Pancreas (tissue), 10 donors: ENCODE measurements around the gene FANCC. TPM values are rescaled to one million over a fixed set of nuclear protein-coding genes. Genes with fewer than 3 reads are reported as not detected.
"Not testable (repeated sequence)": the region's sequence is repeated elsewhere in the genome, so short reads cannot be mapped to it uniquely, and the experiment has no call there.

ENCODE experiments used
- ATAC-seq, 4 donors: fragments of 200-7000 bp; cut with Tn5 transposase; one replicate each; pipeline versions ENCODE4 v1.8.0 to v1.9.1; 2020; ENCODE audit warnings: mild to moderate bottlenecking in 4 of 4, moderate library complexity in 4 of 4
- DNase-seq, 6 donors: peaks; one replicate each; pipeline ENCODE4 v3.0.0-alpha.2; 2020
- FAIRE-seq: peaks from 2 replicates; lab custom pipeline; 2012; peaks lifted over from hg19 to GRCh38; lab: Jason Lieb, UNC
- H3K27ac ChIP-seq, 4 donors: fragments of 200-600 bp; sonication (generic); 1 replicate in 3 of 4; 2 replicates in 1 of 4; pipeline versions ENCODE4 v1.5.0 to v1.8.0; 2020
- H3K27me3 ChIP-seq, 4 donors: fragments of 200-600 bp; one replicate each; pipeline ENCODE4 v1.8.0; 2021
- H3K36me3 ChIP-seq, 3 donors: fragments of 200-600 bp; sonication (generic) in 1 of 3; one replicate each; pipeline versions ENCODE4 v1.5.0 to v1.8.0; 2020 to 2021
- H3K4me1 ChIP-seq, 3 donors: fragments of 200-600 bp; one replicate each; pipeline ENCODE4 v1.8.0; 2021
- H3K4me3 ChIP-seq, 4 donors: fragments of 200-600 bp; sonication (generic) in 2 of 4; one replicate each; pipeline versions ENCODE4 v1.5.0 to v1.8.0; 2020 to 2021
- H3K9me3 ChIP-seq, 4 donors: fragments of 200-600 bp; one replicate each; pipeline ENCODE4 v1.8.0; 2021
- WGBS, 2 donors: extraction: QIAGEN DNeasy Blood & Tissue Kit; methylation state at CpG; one replicate each; pipeline ENCODE4 v1.1.7; 2013; 5-methylcytosine and 5-hydroxymethylcytosine counted together
- intact Hi-C, 3 donors: fragments of 100-400 bp; cut with DNase I; formaldehyde crosslinking; loops; one replicate each; pipeline versions ENCODE4 v1.11.1 to v1.14.2; 2022
- polyA plus RNA-seq, 2 donors: library from polyadenylated mRNA; stranded (reverse); fragments of 200-250 nt; gene quantifications; one replicate each; pipeline ENCODE4 v1.2.3, GENCODE V29; 2013
- total RNA-seq, 6 donors: library from RNA; stranded (reverse); fragmentation: NEBNext Ultra II Directional in 4 of 6; extraction: Animal tissue kit (Norgen Biotek cat#: 25700) in 4 of 6; gene quantifications; one replicate each; pipeline versions ENCODE4 v1.2.1 to v1.2.4, GENCODE V29; 2021 to 2023
- TF ChIP-seq, protein P1 (sequence below), 4 donors: fragments of 200-600 bp; sonication (generic) in 3 of 4; IDR thresholded peaks; one replicate each; pipeline versions ENCODE4 v1.5.0 to v1.8.0; 2021; ENCODE audit warnings: antibody characterized with exemption in 4 of 4
- donor health status: healthy with polysubstance abuse.
- donor health status: DM: no; HTN: no; CAD: no; lungs with moderate emphysema.
- donor health status: DM: no; HTN: no; CAD: no.
- donor health status: control.
- donor health status: control.
- donor health status: Bipolar disorder and iron deficiency.
- donor health status: DM: yes; HTN: yes; CAD: no.
- donor health status: DM: no; HTN: no; CAD: no.
- donor health status: DM: no; HTN: no; CAD: no.
- donor health status: DM: yes; HTN: yes; CAD: no.

The FANCC gene
- total and polyA plus RNA-seq, 8 donors = 3.8 to 9.9 (median 4.6) TPM

DNA sequence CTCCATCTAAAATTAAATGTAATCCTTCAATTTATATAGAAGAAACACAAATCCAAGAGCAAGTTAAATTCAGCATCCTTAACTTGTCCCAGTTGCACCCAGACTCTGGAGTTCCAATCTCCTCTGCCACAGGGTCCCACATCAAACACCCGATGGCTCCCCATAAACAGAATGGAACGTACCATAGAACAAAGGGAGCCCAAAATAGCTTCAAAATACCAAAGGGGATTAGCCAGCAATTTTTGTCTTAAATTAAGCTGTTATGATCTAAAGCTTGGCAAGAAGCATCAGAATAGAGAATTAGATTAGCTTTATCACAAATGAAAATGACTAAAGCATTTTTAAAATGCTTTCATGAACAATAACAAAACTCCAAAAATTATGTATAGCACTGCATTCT is 112.8 kb downstream of the FANCC start:
- TF ChIP-seq, protein P1, sequence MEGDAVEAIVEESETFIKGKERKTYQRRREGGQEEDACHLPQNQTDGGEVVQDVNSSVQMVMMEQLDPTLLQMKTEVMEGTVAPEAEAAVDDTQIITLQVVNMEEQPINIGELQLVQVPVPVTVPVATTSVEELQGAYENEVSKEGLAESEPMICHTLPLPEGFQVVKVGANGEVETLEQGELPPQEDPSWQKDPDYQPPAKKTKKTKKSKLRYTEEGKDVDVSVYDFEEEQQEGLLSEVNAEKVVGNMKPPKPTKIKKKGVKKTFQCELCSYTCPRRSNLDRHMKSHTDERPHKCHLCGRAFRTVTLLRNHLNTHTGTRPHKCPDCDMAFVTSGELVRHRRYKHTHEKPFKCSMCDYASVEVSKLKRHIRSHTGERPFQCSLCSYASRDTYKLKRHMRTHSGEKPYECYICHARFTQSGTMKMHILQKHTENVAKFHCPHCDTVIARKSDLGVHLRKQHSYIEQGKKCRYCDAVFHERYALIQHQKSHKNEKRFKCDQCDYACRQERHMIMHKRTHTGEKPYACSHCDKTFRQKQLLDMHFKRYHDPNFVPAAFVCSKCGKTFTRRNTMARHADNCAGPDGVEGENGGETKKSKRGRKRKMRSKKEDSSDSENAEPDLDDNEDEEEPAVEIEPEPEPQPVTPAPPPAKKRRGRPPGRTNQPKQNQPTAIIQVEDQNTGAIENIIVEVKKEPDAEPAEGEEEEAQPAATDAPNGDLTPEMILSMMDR (IDR thresholded peaks at IDR 0.05) = no peak
- Histone ChIP-seq H3K4me3 (no peak overlapping the region), H3K4me1 (no peaks in the 10 kb centered on the region), H3K27me3 (no peaks in the 10 kb centered on the region), H3K27ac (no peak overlapping the region), H3K36me3 (no peaks in the 10 kb centered on the region), H3K9me3 (no peaks in the 10 kb centered on the region)
- FAIRE-seq = no peak
- 94% methylated on average over 2 of the region's 2 CpGs for WGBS, 2 donors
- DNase-seq = no peak
- intact Hi-C loops = no loop called here
- ATAC-seq = no peak

DNA sequence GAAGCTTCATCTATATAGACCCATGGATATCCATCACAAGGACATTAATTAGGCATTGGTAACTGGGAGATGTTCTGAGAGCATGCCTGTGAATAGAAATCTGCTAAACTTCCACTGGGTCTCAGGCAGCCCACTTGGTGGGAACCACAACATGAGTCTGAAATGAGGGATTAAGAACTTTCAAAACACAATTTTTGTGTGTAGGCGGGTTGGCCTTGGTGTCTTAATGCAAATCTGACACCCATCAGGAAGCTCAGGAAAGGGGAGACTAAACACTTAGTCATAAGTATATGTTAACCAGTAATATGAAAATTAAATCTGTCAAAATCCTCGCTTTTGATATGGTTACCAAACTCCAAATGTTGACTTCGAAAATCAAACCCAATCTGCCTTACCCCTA is 113.2 kb downstream of the FANCC start:
- ATAC-seq = no peak
- H3K36me3 ChIP-seq = no peaks in the 10 kb centered on the region
- no peak overlapping the region for H3K4me3 ChIP-seq
- no peaks in the 10 kb centered on the region for H3K27me3 ChIP-seq
- H3K4me1 ChIP-seq = no peaks in the 10 kb centered on the region
- intact Hi-C loops = no loop called here
- no peak for FAIRE-seq
- no peak overlapping the region for H3K27ac ChIP-seq
- 93 to 99% methylated on average over 3 of the region's 3 CpGs for WGBS, 2 donors
- TF ChIP-seq, protein P1 (IDR thresholded peaks at IDR 0.05) = no peak
- DNase-seq = no peak
- no peaks in the 10 kb centered on the region for H3K9me3 ChIP-seq

DNA sequence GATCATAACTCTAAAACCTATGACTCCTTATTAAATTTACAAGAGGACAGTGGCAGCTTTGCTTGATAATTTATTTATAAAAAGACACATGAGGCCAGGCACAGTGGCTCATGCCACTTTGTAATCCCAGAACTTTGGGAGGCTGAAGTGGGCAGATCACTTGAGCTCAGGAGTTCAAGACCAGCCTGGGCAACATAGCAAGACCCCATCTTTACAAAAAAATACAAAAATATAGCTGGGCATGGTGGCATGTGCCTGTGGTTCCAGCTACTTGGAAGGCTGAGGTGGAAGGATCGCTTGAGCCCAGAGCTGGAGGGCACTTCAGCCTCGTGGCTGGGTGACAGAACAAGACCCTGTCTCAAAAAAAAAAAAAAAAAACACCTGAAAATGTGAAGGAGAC is 114.5 kb downstream of the FANCC start:
- H3K9me3 ChIP-seq, H3K4me1 ChIP-seq, intact Hi-C loops, H3K36me3 ChIP-seq, FAIRE-seq, DNase-seq, ATAC-seq, H3K4me3 ChIP-seq, H3K27me3 ChIP-seq, H3K27ac ChIP-seq: not testable (repeated sequence)
- 92% methylated on average over 2 of the region's 2 CpGs for WGBS, 2 donors

DNA sequence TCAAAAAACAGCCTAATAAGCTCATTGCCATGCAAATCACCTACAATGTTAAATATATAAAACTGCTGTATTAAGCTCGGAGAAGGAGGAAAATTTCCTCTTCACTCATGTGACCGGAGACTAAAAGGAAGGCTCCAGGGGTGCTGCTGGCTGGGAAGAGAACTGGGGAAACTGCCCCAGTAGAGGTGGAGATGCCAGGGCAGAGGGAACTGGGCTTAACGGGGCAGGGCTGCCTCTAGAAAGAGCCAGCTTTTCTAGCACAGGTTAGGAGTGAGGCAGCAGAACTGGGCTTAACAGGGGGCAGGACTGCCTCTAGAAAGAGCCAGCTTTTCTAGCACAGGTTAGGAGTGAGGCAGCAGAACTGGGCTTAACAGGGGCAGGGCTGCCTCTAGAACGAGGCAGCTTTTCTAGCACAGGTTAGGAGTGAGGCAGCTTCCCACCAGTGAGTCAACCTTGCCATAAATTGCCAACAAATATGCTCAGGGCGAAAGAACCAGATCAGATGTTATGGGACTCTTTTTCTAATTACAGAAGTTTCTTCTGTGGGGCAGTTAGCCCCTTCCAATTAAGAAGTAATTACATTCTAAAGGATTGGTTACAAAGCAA is 115.3 kb downstream of the FANCC start:
- no peak for DNase-seq
- WGBS, 2 donors = 92 to 93% methylated on average over 5 of the region's 5 CpGs

DNA sequence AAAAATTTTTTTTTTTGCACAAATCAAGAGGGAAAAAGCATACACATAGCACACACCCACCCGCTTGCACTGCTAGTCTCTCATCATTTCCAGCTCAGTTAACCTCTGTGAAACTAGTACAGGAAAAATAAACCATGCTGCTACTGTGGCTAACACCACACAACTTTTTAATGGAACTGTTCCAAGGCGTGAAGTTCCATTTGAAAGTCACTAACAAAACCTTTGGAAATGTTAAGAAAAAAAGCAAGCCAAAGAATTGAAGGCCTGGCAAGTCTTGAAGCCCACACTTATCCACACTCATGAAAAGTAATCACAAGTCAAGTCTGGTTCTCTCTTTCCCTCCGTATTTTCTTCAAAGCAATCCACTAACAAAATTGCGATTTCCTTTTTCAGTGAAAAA is 116.3 kb downstream of the FANCC start:
- no peaks in the 10 kb centered on the region for H3K27me3 ChIP-seq
- no peak for ATAC-seq
- 92 to 95% methylated on average over 4 of the region's 4 CpGs for WGBS, 2 donors
- H3K4me3 ChIP-seq = no peak overlapping the region
- H3K9me3 ChIP-seq = no peaks in the 10 kb centered on the region
- H3K4me1 ChIP-seq = no peaks in the 10 kb centered on the region
- H3K27ac ChIP-seq = no peak overlapping the region
- no peak for FAIRE-seq
- TF ChIP-seq, protein P1 (IDR thresholded peaks at IDR 0.05) = no peak
- intact Hi-C loops = no loop called here
- no peaks in the 10 kb centered on the region for H3K36me3 ChIP-seq
- DNase-seq = no peak

More for the DNA sequence above, 115.3 kb downstream of the FANCC start:
- no peaks in the 10 kb centered on the region for H3K9me3 ChIP-seq
- no peak overlapping the region for H3K27ac ChIP-seq
- no peak overlapping the region for H3K4me3 ChIP-seq
- no peak for FAIRE-seq
- no peak for ATAC-seq
- no peaks in the 10 kb centered on the region for H3K4me1 ChIP-seq
- intact Hi-C loops = no loop called here
- TF ChIP-seq, protein P1 (IDR thresholded peaks at IDR 0.05) = no peak
- H3K36me3 ChIP-seq = no peaks in the 10 kb centered on the region
- no peaks in the 10 kb centered on the region for H3K27me3 ChIP-seq
